H1 (cell line): ENCODE measurements around the gene GXYLT2. TPM values are rescaled to one million over a fixed set of nuclear protein-coding genes. Genes with fewer than 3 reads are reported as not detected.

ENCODE experiments used
- CHD7 ChIP-seq: fragments of 300-600 bp; sonication (generic); IDR thresholded peaks from 2 replicates; pipeline ENCODE4 v1.7.1; 2012; ENCODE audit warnings: low read length, moderate library complexity, mild to moderate bottlenecking, inconsistent platforms; ENCODE audit not compliant: insufficient replicate concordance
- CTCF ChIP-seq, 3 experiments: IDR thresholded peaks; 1 replicate in 2 of 3; 2 replicates in 1 of 3; pipeline versions ENCODE4 v1.5.1 to v1.6.1; 2011; ENCODE audit warnings: low read length in 3 of 3, mild to moderate bottlenecking in 3 of 3, inconsistent platforms in 2 of 3, low read depth in 1 of 3, moderate library complexity in 1 of 3; ENCODE audit not compliant: insufficient read depth in 1 of 3; ENCODE audit errors: control extremely low read depth in 1 of 3
- TAF1 ChIP-seq: IDR thresholded peaks from 2 replicates; pipeline ENCODE4 v1.6.1; 2011; ENCODE audit warnings: mild to moderate bottlenecking, low read depth, low read length
- TAF7 ChIP-seq: optimal IDR thresholded peaks from 2 replicates; pipeline ENCODE3; 2011; ENCODE audit warnings: low read depth, mild to moderate bottlenecking, inconsistent platforms, low read length, moderate library complexity, borderline replicate concordance
- USF2 ChIP-seq: IDR thresholded peaks from 2 replicates; pipeline ENCODE4 v1.6.1; 2011; ENCODE audit warnings: low read length, improper control_type of control experiment
- polyA plus RNA-seq, 7 experiments: library from polyadenylated mRNA; depleted of rRNA in 3 of 7; stranded (reverse) in 5 of 7; unstranded in 2 of 7; fragments of >200 nt in 5 of 7; fragments of 200-250 nt in 2 of 7; gene quantifications; 1 replicate in 5 of 7; 2 replicates in 1 of 7; 4 replicates in 1 of 7; pipeline versions ENCODE4 v1.2.1 to v1.2.3, GENCODE V29; 2011 to 2013; ENCODE audit warnings: missing spikeins in 2 of 7, mixed read lengths in 2 of 7
- total RNA-seq: library from RNA; stranded (reverse); fragmentation: NEBNext Ultra II Directional; extraction: Animal tissue kit (Norgen Biotek cat#: 25700); gene quantifications from 2 replicates; pipeline ENCODE4 v1.2.1, GENCODE V29; 2021

Gene GXYLT2
- total and polyA plus RNA-seq, 2 of the 8 experiments (the other 6 are each of a cell fraction or from before 2014, with no cell fraction given), result 1.8 to 5.6 TPM

- TF ChIP-seq CHD7 (no peak), USF2 (no peak), TAF7 (no peak), TAF1 (no peak), CTCF (IDR thresholded peaks at IDR 0.05; ENCODE audit: control extremely low read depth in 1 of 3, insufficient read depth in 1 of 3, low read depth in 1 of 3, low read length in 3 of 3) (no peak)
Observed at GRCh38 chr3:72855001-72855400, 32.8 kb upstream of the GXYLT2 start (continued).
